Stimulated activated CD8-positive, alpha-beta memory T cell treated with anti-CD3 and anti-CD28 coated beads, Interleukin-15, amount 100 ng/mL, for 4 hours (primary cell): Measurements from ENCODE around the gene PPIF.
"Not testable (repeated sequence)": the region's sequence is repeated elsewhere in the genome, so short reads cannot be mapped to it uniquely, and the experiment has no call there.

Source experiments
- DNase-seq, 2 donors: peaks; one replicate each; pipeline ENCODE4 v3.0.0-alpha.2; 2020; ENCODE audit warnings: low read depth in 2 of 2

PPIF gene

GRCh38 chr10:79331709-79332108, 15.6 kb upstream of the PPIF start:
- peak; percentile 51 to 68 for DNase-seq

GRCh38 chr10:79332610-79333315, 14.5 kb upstream of the PPIF start:
- not testable (repeated sequence) for DNase-seq

GRCh38 chr10:79333513-79333912, 13.8 kb upstream of the PPIF start:
- no peak for DNase-seq

GRCh38 chr10:79334573-79334972, 12.7 kb upstream of the PPIF start:
- DNase-seq, result no peak

GRCh38 chr10:79335094-79335469, 12.2 kb upstream of the PPIF start:
- no peak for DNase-seq

- no peak for DNase-seq
Measured at GRCh38 chr10:79335470-79336235, 11.6 kb upstream of the PPIF start.

- no peak for DNase-seq
Measured at GRCh38 chr10:79336276-79336675, 11.0 kb upstream of the PPIF start.

- DNase-seq, result no peak
Measured at GRCh38 chr10:79336739-79337138, 10.5 kb upstream of the PPIF start.

GRCh38 chr10:79337783-79338469, 9.3 kb upstream of the PPIF start:
- DNase-seq, result not testable (repeated sequence)

GRCh38 chr10:79339266-79339665, 8.0 kb upstream of the PPIF start:
- DNase-seq, result no peak

- no peak for DNase-seq
Measured at GRCh38 chr10:79340646-79341244, 6.5 kb upstream of the PPIF start.

- DNase-seq, result no peak
Measured at GRCh38 chr10:79342295-79342761, 4.9 kb upstream of the PPIF start.

- DNase-seq, result no peak
Measured at GRCh38 chr10:79342811-79343561, 4.3 kb upstream of the PPIF start.

GRCh38 chr10:79344502-79345195, 2.6 kb upstream of the PPIF start:
- no peak for DNase-seq

- DNase-seq, result no peak
Measured at GRCh38 chr10:79345241-79346011, 1.8 kb upstream of the PPIF start.

GRCh38 chr10:79346012-79346340, 1.3 kb upstream of the PPIF start:
- no peak for DNase-seq

- DNase-seq, result no peak
Measured at GRCh38 chr10:79346388-79347225, 662 bp upstream of the PPIF start.

GRCh38 chr10:79347894-79348639, 798 bp downstream of the PPIF start:
- peak; percentile 51 to 64 for DNase-seq

- no peak for DNase-seq
Measured at GRCh38 chr10:79348640-79348988, 1.3 kb downstream of the PPIF start.
